Fibroblast of lung (primary cell): ENCODE results near the gene SLIT3.

Experiments used
- CTCF ChIP-seq, 2 donors: IDR thresholded peaks in 1 of 2; conservative IDR thresholded peaks in 1 of 2; 1 replicate in 1 of 2; 2 replicates in 1 of 2; pipeline ENCODE4 v1.5.1; 2011 to 2012; ENCODE audit warnings: low read length in 2 of 2, control low read depth in 1 of 2, inconsistent platforms in 1 of 2, low read depth in 1 of 2, mild to moderate bottlenecking in 1 of 2
- EZH2 ChIP-seq: IDR thresholded peaks from 2 replicates; pipeline ENCODE4 v1.5.1; 2012; ENCODE audit warnings: low read length, control low read depth, mild to moderate bottlenecking; ENCODE audit errors: missing control alignments

- TF ChIP-seq EZH2 (no peak), CTCF (conservative IDR thresholded peaks at IDR 0.05 in 1 of 2, IDR thresholded peaks at IDR 0.05 in 1 of 2; ENCODE audit: low read depth in 1 of 2, low read length in 2 of 2) (no peak)
Measured at GRCh38 chr5:168885324-168886120, 415.4 kb downstream of the SLIT3 start.
